Caco-2 (cell line): ENCODE results near the gene SUPT3H. TPM values are rescaled to one million over a fixed set of nuclear protein-coding genes. Genes with fewer than 3 reads are reported as not detected.

ENCODE experiments used
- BruUV-seq: library from RNA; stranded (reverse); fragments of 400-500 nt; replicated peaks from 2 replicates; lab custom pipeline; 2021; lab: Mats Ljungman, UMichigan
- CTCF ChIA-PET: fragments of 300-600 bp; sonication (Branson Sonifier 250); formaldehyde crosslinking; loops from one replicate; lab custom pipeline; 2022; ENCODE audit warnings: antibody characterized with exemption; lab: Charles Lee
- POLR2A ChIA-PET: fragments of 300-600 bp; sonication (Branson Sonifier 250); formaldehyde crosslinking; loops from one replicate; lab custom pipeline; 2022; ENCODE audit warnings: antibody characterized with exemption; lab: Charles Lee
- DNase-seq, 2 experiments: peaks; one replicate each; pipeline versions ENCODE4 v3.0.0 to v3.0.0-alpha.2; 2020 to 2022
- H3K27me3 ChIP-seq: replicated peaks from 2 replicates; pipeline ENCODE4 v1.6.0; 2011; ENCODE audit warnings: low read length; ENCODE audit not compliant: control insufficient read depth, insufficient read depth
- H3K36me3 ChIP-seq: 2 replicates; pipeline ENCODE4 v1.5.1; 2011; ENCODE audit warnings: low read length; ENCODE audit not compliant: control insufficient read depth, insufficient read depth
- H3K4me1 ChIP-seq: fragments of 250-450 bp; sonication (Bioruptor Pico); 2 replicates; pipeline ENCODE4 v1.5.1; 2020; ENCODE audit warnings: mild to moderate bottlenecking
- H3K4me3 ChIP-seq: 2 replicates; pipeline ENCODE4 v1.5.1; 2011; ENCODE audit warnings: low read depth, mild to moderate bottlenecking, control low read depth, low read length
- H3K9me3 ChIP-seq: fragments of 250-450 bp; sonication (Bioruptor Pico); 2 replicates; pipeline ENCODE4 v1.5.1; 2020; ENCODE audit warnings: mild to moderate bottlenecking, moderate library complexity
- H3K27ac Mint-ChIP-seq: one replicate; pipeline ENCODE4 v1.8.0; 2022; ENCODE audit warnings: mixed read lengths; ENCODE audit not compliant: unreplicated experiment
- H3K27me3 Mint-ChIP-seq: one replicate; pipeline ENCODE4 v1.8.0; 2022; ENCODE audit warnings: mixed read lengths; ENCODE audit not compliant: insufficient read depth, unreplicated experiment
- H3K36me3 Mint-ChIP-seq: one replicate; pipeline ENCODE4 v1.8.0; 2022; ENCODE audit warnings: mild to moderate bottlenecking, mixed read lengths; ENCODE audit not compliant: insufficient read depth, unreplicated experiment
- H3K4me1 Mint-ChIP-seq: one replicate; pipeline ENCODE4 v1.8.0; 2022; ENCODE audit warnings: low read depth, mixed read lengths; ENCODE audit not compliant: unreplicated experiment
- H3K4me3 Mint-ChIP-seq: one replicate; pipeline ENCODE4 v1.8.0; 2022; ENCODE audit warnings: mild to moderate bottlenecking, moderate library complexity, mixed read lengths; ENCODE audit not compliant: unreplicated experiment
- H3K9me3 Mint-ChIP-seq: one replicate; pipeline ENCODE4 v1.8.0; 2022; ENCODE audit warnings: mixed read lengths; ENCODE audit not compliant: unreplicated experiment
- intact Hi-C: fragments of 100-400 bp; cut with micrococcal nuclease; formaldehyde crosslinking; loops from one replicate; pipeline ENCODE4 v1.10.0; 2022; ENCODE audit not compliant: unreplicated experiment
- total RNA-seq: library from RNA; stranded (reverse); gene quantifications from 2 replicates; pipeline ENCODE4 v1.2.3, GENCODE V29; 2022
- TF ChIP-seq, protein P1 (sequence below), 2 experiments: fragments of 200-600 bp in 1 of 2; IDR thresholded peaks; 1 replicate in 1 of 2; 2 replicates in 1 of 2; pipeline versions ENCODE4 v1.5.1 to v1.8.0; 2011 to 2022; ENCODE audit warnings: antibody characterized with exemption in 1 of 2, control low read depth in 1 of 2, inconsistent platforms in 1 of 2, low read depth in 1 of 2, low read length in 1 of 2, mild to moderate bottlenecking in 1 of 2, moderate library complexity in 1 of 2; ENCODE audit not compliant: insufficient read depth in 1 of 2, severe bottlenecking in 1 of 2, unreplicated experiment in 1 of 2

SUPT3H gene
- total RNA-seq, 1 experiment from 2014 or later, result 13.2 TPM

DNA sequence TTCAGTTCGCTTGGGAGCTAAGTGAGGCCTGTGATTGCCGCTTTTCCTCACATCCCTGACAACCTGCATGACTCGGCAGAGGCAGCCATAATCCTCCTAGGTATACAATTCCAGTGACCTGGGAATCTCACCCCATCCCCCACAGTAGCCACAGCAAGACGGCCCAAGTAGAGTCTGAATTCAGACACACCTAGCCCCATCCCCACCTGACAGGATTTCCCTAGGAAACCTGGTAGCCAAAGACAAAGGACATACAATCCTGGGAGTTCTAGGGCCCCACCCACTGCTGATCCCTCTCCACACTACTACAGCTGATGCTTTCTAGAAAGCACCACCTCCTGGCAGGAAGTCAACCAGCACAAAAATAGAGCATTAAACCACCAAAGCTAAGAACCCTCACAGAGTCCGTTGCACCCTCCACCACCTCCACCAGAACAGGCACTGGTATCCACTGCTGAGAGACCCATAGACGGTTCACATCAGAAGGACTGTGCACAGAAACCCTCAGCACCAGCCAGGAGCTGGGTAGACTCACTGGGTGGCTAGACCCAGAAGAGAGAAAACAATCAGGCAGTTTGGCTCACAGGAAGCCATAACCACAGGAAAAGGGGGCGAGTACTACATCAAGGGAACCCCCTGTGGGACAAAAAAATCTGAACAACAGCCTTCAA is 67.5 kb downstream of the SUPT3H start:
- CTCF ChIA-PET, result interaction anchor here (0.6 kb wide), 1 partner anchor 653 kb away, joined by 5 read pairs; no protein-coding TSS in a partner anchor
- H3K4me3 Mint-ChIP-seq, result no peak overlapping the region
- intact Hi-C loops, result no loop called here
- no peaks in the 10 kb centered on the region for H3K4me1 Mint-ChIP-seq
- Histone ChIP-seq H3K27me3 (no peaks in the 10 kb centered on the region), H3K9me3 (peaks cover 4% of the 10 kb centered on the region; the same call in 1 of the 2 replicates), H3K4me3 (no peak overlapping the region), H3K4me1 (no peaks in the 10 kb centered on the region), H3K36me3 (no peaks in the 10 kb centered on the region)
- no peaks in the 10 kb centered on the region for H3K9me3 Mint-ChIP-seq
- no TSS peak for BruUV-seq
- no peaks in the 10 kb centered on the region for H3K36me3 Mint-ChIP-seq
- no peak overlapping the region for H3K27ac Mint-ChIP-seq
- DNase-seq, result no peak
- H3K27me3 Mint-ChIP-seq, result no peaks in the 10 kb centered on the region
- TF ChIP-seq, protein P1, sequence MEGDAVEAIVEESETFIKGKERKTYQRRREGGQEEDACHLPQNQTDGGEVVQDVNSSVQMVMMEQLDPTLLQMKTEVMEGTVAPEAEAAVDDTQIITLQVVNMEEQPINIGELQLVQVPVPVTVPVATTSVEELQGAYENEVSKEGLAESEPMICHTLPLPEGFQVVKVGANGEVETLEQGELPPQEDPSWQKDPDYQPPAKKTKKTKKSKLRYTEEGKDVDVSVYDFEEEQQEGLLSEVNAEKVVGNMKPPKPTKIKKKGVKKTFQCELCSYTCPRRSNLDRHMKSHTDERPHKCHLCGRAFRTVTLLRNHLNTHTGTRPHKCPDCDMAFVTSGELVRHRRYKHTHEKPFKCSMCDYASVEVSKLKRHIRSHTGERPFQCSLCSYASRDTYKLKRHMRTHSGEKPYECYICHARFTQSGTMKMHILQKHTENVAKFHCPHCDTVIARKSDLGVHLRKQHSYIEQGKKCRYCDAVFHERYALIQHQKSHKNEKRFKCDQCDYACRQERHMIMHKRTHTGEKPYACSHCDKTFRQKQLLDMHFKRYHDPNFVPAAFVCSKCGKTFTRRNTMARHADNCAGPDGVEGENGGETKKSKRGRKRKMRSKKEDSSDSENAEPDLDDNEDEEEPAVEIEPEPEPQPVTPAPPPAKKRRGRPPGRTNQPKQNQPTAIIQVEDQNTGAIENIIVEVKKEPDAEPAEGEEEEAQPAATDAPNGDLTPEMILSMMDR (IDR thresholded peaks at IDR 0.05; ENCODE audit: insufficient read depth in 1 of 2, low read depth in 1 of 2, low read length in 1 of 2, severe bottlenecking in 1 of 2, unreplicated experiment in 1 of 2), result no peak
- POLR2A ChIA-PET, result no interaction called here

DNA sequence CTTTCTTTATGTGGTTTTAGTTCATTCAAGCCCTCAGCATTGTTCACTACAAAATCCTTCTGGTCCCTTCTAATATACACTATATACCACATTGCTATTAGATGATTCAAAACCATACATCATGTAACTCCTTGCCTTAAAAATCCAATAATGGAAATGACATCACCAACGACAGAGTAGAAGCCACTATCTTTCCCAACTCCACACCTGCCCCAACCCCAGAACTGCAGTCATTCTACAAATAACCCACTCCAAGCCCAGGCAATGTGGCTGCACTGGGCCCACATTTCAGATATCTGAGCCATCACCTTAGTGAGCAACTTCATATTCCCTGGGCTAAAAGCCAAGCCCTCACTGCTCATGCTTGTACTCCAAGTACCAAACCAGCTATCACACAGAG is 72.2 kb downstream of the SUPT3H start:
- no peaks in the 10 kb centered on the region for H3K27me3 Mint-ChIP-seq
- no peaks in the 10 kb centered on the region for H3K36me3 Mint-ChIP-seq

DNA sequence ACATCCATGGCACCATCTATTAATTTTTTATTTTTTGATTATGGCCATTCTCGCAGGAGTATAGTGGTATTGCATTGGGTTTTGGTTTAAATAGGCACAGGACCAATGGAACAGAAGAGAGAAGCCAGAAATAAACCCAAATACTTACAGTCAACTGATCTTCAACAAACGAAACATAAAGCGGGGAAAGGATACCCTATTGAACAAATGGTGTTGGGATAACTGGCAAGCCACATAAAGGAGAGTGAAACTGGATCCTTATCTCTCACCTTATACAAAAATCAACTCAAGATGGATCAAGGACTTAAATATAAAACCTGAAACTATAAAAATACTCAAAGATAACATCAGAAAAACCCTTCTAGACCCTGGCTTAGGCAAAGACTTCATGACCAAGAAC is 74.9 kb downstream of the SUPT3H start:
- no peaks in the 10 kb centered on the region for H3K36me3 Mint-ChIP-seq
- Histone ChIP-seq H3K36me3 (no peaks in the 10 kb centered on the region), H3K4me3 (no peak overlapping the region), H3K27me3 (no peaks in the 10 kb centered on the region), H3K4me1 (no peaks in the 10 kb centered on the region), H3K9me3 (peaks cover 4% of the 10 kb centered on the region; the same call in 1 of the 2 replicates)
- H3K4me1 Mint-ChIP-seq, result no peaks in the 10 kb centered on the region
- TF ChIP-seq, protein P1 (IDR thresholded peaks at IDR 0.05; ENCODE audit: insufficient read depth in 1 of 2, low read depth in 1 of 2, low read length in 1 of 2, severe bottlenecking in 1 of 2, unreplicated experiment in 1 of 2), result no peak
- H3K27ac Mint-ChIP-seq, result no peak overlapping the region
- H3K27me3 Mint-ChIP-seq, result no peaks in the 10 kb centered on the region
- intact Hi-C loops, result no loop called here
- ChIA-PET CTCF (no interaction called here), POLR2A (no interaction called here)
- DNase-seq, result no peak
- H3K4me3 Mint-ChIP-seq, result no peak overlapping the region
- BruUV-seq, result no TSS peak
- peaks cover 7% of the 10 kb centered on the region for H3K9me3 Mint-ChIP-seq

More for the DNA sequence above, 72.2 kb downstream of the SUPT3H start:
- BruUV-seq, result no TSS peak
- no peaks in the 10 kb centered on the region for H3K4me1 ChIP-seq
- Mint-ChIP-seq H3K9me3 (peaks cover 7% of the 10 kb centered on the region), H3K4me1 (no peaks in the 10 kb centered on the region), H3K27ac (no peak overlapping the region), H3K4me3 (no peak overlapping the region)
- ChIA-PET CTCF (no interaction called here), POLR2A (no interaction called here)
- no peaks in the 10 kb centered on the region for H3K36me3 ChIP-seq
- peaks cover 4% of the 10 kb centered on the region; the same call in 1 of the 2 replicates for H3K9me3 ChIP-seq
- H3K4me3 ChIP-seq, result no peak overlapping the region
- TF ChIP-seq, protein P1 (IDR thresholded peaks at IDR 0.05; ENCODE audit: insufficient read depth in 1 of 2, low read depth in 1 of 2, low read length in 1 of 2, severe bottlenecking in 1 of 2, unreplicated experiment in 1 of 2), result no peak
- intact Hi-C loops, result no loop called here
- H3K27me3 ChIP-seq, result no peaks in the 10 kb centered on the region
- DNase-seq, result no peak
